HG03439 (cell line): Measurements from ENCODE around the gene COL20A1.
"Not testable (repeated sequence)": the region's sequence is repeated elsewhere in the genome, so short reads cannot be mapped to it uniquely, and the experiment has no call there.

Source experiments
- ATAC-seq: cut with Tn5 transposase; IDR thresholded peaks from one replicate; pipeline ENCODE4 v1.9.1; 2021; ENCODE audit warnings: mild to moderate bottlenecking, moderate library complexity; ENCODE audit not compliant: unreplicated experiment

The COL20A1 gene

DNA sequence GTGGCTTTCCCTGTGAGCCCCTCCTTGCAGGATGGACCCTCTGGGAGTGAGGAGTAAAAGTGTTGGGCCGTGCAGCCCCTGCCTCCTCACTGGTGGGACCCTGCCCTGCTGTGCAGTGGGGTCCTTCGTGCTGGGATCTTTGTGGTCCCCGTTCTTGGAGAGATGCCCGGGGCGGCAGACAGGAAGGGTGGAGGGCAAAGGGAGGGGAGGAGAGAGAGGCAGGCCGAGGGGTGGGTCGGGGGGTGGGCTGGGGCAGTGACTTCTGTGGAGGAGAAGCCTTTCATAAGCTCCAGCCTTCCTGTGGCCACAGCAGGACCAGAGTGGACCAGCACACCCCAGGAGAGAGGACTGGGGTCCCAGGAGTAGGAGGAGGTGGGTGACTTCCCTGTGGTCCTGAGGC is at the start of gene COL20A1:
TSS of gene COL20A1 (plus strand) at position 283 of the 400 bp plus-strand sequence. CDS start 1,922 bp downstream, outside the sequence.
- ATAC-seq: no peak

DNA sequence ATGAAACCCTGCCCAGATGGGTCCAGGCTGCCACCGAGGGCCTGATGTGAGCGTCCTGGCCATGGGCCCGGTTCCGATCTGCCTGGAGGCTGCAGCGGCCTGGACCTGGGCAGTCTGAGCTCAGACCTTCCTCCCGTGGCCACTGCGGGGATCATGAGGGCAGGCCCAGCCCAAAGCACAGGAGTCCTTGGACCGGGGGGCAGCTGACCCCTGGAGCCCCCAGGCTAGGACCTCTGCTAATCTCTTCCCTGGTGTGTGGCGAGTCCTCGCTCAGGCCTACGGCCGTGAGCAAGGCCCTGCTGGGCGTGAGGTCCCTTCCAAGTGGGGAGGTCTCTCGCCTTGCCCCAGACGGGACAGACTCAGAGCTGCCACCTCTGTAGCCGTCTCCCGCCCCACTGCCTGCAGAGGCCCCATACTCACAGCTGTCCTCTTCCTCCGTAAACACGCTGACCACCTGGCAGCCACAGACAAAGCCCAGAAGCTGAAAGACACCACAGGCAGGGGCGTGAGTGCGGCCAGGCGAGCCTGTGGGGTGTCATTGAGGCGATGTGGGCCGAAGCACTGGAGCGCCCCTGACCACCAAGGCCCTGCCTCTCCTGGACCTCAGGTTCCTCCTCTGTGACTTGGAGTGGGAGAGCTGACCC is 49.3 kb upstream of the COL20A1 start:
- no peak for ATAC-seq

DNA sequence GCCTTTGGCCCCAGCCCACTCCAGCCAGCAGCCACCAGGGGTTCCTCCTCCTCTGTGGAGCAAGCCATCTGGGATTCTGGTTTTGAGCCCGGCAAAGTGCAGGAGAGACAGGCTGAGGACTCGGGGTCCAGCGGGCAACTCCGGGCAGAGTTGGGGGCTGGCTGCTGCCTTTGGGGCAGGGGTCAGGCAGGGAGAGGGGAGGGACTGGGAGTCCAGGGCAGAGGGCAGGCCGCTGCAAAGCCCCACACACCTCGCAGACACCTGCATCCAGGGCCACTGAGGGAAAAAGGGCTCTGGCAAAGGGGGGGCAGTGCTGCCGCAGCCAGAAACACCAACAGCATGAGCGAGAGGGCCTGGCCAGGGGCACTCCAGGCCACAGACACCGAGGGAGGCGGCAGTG is 48.5 kb upstream of the COL20A1 start:
- no peak for ATAC-seq

DNA sequence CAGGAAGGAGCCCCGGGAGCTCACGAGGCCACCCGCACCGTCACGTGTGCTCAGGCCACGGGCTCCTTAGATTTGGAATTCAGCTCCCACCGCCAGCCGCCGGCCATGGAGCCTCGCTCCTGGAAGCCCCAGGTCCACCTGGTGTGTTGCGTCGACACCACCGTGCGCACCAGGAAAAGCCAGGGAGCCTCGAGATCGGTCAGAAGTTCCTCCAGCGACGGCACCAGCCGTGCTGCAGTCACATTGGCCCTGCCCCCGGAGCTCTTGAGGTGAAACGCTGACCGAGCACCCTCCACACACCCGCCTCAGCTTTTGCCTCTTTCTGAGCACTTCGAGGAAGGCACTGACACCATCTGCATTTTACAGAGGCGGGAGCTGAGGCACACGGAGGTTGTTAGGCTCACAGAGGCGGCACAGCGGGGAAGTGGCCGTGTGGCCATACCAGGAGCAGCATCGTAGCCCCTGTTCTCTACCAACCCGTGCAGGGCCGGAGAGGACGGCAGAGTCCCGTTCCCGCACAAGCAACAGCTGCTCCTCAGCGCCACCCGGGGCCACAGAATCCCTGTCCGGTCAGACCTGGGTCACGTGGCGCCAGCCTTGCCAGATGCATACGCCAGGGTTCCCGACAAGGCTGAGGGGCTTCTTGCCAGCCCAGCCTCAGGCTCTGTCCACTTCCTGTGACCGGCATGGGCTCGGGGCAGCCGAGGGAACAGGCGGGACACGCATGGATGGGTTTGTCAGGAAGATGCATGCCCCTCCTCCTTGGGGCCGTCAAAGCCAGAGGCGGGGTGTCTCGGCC is 46.3 kb upstream of the COL20A1 start:
- no peak for ATAC-seq

DNA sequence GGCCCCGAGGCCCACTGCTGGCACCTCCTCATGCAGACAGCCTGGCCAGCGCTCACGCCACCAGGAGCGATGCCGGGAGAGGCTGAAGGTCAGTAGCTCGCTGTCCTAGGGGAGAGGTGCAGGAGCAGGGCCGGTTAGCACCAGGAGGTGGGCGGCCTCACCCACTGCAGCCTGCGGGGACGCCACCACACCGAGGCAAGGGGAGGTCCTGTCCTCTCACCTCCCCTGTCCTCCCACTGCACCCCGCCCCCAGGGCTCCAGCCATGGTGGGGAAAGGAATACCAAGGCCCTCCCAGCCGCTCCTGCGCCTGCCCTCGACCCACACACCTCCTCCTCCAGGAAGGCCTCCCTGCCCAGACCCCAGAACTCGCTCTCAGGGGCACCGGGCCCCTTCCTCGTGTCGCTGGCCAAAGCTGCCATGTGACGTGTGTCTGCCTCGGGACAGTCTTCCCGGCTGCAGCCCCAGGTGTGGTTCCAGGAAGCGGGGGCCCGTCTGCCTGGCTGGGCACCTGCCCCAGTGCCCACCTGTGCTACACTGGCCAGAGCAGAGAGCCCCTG is 45.2 kb upstream of the COL20A1 start:
- ATAC-seq: no peak

DNA sequence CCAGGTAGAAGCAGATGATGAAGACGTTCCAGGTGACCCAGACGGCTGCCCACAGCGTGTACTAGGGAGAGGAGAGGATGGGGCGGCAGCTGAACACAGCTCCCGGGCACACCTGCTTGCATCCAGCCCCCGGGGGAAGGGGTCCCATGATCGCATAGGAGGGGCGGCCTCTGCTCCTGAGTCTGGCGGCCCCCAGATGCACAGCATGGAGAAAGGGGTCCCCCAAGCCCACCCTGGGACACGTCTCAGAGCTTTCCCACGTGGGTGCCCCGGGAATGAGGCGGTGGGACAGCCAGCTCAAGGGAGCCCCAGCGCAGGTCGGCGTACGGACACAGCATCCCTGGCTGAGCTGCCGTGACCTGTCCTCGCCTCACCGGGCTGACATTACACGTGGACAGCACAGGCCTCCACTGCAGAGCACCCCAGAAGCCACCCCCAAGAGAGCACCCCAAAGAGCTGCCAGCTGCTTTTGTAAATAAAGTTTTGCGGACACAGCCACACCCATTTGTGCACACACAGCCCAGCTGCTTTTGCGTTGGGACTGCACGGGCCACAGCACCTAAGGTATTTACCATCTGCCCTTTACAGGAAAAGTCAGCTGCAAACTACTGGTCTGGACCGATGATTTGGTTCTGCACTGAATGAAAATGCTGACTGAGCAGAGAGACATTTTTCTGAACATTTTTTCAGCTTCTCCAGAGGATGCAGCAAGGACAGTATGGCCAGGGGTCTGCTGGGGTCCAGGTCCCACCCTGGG is 44.0 kb upstream of the COL20A1 start:
- no peak for ATAC-seq

DNA sequence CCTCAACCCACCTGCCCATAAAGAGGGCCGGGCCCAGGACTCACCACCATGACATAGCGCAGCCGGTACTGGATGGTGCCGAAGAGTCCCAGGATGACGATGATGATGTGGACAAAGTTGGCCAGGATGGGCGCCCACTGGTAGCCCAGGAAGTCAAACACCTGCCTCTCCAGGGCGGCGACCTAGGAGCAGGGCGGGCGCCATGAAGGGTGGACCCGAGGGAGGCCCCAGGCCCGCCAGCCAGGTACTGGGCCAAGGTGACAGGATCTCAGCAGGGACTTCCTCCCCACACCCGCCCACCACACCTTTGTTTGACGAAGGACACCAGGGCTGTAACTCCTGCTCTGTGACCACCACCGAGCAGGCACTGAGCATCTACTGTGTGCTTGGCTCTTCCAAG is 43.1 kb upstream of the COL20A1 start:
- no peak for ATAC-seq

DNA sequence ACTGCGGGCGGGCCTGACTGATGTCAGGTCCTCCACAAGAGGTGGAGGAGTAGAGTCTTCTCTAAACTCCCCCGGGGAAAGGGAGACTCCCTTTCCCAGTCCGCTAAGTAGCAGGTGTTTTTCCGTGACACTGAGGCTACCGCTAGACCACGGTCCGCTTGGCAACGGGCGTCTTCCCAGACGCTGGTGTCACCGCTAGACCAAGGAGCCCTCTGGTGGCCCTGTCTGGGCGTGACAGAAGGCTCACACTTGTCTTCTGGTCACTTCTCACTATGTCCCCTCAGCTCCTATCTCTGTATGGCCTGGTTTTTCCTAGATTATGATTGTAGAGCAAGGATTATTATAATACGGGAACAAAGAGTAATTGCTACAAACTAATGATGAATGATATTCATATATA is 41.6 kb upstream of the COL20A1 start:
- ATAC-seq: not testable (repeated sequence)

DNA sequence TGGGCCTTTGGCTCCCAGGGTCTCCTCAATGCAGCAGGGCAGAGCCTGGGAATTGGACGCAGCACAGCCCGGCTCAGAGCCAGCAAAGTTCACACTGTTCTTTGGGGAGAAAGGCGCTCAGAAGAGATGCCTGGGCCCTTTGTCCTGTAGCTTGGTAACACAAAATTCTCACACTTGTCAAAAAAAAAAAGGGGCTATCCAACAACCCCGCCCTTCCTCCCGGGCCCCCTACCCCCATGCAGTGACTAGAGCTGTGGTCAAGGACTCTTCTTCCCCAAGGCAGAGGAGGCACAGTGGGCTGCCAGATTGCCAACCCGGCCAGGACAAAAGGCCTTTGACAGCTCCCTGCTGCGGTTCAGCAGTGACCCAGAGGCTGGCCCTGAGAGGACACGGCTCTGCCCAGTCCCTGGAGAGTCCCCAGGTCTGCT is 40.7 kb upstream of the COL20A1 start:
- no peak for ATAC-seq

DNA sequence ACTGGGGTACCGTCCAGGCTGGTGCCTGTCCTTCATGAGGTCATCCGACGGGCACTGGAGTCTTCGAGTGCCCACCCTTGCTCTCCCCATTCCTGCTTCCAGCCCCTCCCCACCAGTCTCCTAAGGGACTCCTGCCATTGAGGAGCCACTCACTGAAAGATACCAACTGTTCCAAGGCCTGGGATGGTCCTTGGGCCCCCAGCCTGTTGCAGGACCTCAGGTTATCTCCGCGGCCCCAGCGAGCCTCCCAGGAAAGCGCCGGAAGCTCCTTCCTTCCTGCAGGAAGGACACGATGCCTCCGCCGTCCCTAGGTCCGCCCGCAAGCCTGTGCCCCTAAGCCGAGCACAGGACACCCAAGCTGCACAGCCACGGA is 39.9 kb upstream of the COL20A1 start:
- ATAC-seq: no peak

DNA sequence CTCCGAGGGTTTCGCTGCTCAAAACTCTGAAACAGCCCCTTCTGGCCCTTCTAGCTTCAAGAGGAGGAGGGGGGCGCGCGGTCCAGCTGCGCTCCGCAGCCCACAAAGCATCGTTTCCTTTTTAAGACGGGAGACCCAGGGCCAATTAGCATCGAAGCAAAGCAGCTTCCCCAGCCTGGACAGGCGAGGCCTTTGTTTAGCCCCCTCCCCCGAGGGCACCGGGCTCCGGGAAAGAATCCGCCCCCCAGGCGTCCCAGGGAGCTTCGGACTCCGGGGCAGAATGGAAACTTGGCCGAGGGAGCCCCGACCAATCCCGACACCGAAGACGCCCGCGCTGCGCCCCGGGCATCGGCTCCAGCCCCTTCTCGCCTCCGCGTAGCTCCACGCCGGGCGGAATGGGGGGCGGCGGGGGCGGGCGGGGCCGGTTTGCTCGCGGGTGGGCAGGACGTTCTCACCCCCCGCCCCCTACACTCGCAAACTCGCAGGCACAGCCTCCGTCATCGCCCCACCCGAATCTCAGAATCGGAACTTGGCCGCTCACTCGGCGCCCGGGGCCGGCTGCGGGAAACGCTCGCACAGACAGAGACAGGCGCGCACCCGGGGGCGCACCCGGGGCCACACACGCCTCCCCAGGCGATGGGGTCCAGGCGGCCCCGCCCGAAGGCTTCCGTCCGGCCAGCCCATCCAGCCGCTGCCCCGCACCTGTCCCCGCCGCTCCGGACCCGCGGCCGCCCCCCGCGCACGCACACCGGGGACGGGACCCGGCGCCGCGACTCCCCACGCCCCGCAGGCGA is 39.4 kb upstream of the COL20A1 start:
- ATAC-seq: no peak

DNA sequence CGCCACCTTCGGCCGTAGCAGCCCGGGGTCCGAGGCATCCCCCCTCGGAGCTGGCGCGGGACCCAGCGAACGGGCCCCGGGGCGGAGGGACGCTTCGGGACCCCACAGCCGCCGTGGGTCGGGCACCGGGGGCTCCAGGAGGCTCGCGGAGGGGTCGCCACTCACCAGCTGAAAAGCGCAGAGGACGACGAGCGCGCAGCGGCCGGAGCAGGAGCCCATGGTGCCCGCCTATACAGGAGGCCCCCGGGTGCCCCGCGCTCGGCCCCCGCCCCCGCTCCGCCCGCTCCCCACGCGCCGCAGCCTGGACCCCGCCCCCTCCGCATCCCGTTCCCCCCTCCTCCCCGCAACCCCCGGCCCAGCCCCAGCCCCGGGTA is 38.8 kb upstream of the COL20A1 start, which contains the start of gene NKAIN4:
TSS of gene NKAIN4 (minus strand) at position 232 of the 374 bp plus-strand sequence. CDS start at position 219, 13 bp downstream.
- ATAC-seq: no peak

DNA sequence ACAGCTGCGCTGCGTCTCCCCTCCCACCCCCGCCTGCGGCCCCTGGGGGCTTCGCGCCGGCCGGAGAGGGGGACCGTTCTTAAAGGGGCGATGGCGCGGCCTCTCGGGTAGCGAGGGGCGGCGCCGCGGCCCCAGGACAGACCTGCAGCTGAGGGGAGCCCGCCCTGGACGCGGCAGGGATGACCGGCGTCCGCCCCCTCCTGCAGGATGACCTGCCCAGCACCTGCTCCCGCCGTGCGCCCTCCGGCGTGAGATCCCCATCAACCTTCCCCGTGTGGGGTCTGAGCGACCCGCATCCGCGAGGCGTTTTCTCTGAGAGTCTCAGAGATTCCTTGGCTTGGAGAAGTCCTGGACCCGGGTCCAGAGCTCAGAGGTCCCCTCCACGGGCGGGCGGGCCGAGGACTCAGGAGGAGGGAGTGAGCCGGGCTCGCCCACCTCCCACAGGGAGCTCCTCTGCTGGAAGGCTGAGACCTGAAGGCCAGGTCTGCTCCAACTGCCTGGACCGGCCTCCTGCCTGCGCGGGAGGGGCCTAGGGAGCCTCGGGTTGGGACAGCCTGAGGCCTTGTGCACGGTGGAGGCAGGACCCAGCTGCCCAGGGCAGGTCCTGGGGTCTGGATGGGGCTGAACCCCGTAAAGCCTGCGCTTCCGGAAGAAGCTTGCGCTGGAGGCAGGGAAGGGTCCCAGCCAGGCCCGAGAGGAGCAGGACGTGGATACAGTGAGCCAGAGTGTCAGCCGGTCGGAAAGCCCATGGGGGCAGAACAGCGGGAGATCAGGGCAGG is 38.2 kb upstream of the COL20A1 start:
- ATAC-seq: no peak

DNA sequence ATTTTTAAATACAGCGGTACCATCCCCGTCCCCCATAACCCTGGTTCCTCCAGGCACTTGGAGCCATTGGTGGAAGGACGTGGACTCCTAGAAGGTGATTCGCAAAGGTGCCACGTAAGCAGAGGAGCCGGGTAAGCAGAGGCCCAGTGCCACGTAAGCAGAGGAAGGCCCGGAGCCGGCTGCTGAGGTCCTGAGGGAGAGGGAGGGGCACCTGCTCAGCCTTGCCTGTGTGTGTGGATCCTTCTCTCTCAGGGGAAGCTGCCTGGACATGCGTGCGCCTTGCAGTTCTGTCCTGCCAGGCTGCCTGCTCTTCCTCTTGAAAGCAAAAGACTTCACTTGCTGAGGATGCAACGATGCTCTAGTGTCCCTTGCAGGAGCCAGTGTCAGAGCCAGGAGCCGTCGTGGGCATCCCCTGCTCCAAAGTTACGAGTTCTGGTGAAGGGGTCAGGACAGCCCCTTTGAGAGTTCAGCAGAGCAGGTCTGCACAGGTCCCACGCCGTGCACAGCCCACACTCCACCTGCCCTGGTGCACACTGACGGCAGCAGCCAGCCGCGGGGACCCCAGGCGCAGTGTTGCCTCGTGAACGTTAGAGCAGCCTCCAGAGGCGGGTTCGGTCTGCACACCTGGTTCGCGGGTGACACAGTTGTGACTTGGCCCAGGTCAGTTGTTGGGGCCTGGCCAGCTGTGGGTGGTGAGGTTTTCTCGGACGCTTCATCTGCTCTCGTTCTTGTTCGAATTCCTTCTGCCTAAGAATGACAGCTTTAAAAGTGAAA is 36.9 kb upstream of the COL20A1 start:
- ATAC-seq: no peak

DNA sequence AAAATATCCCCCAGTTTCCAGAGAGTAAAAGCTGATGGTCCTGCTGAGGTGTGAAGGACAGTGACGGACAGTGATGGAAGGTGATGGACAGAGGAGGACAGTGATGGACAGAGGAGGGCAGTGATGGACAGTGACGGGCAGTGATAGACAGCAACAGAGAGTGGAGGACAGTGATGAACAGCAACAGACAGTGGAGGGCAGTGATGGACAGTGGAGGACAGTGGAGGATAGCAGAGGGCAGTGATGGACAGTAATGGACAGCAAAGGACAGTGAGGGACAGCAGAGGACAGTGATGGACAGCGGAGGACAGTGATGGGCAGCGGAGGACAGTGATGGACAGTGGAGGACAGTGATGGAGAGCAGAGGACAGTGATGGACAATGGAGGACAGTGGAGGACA is 36.0 kb upstream of the COL20A1 start:
- ATAC-seq: no peak

DNA sequence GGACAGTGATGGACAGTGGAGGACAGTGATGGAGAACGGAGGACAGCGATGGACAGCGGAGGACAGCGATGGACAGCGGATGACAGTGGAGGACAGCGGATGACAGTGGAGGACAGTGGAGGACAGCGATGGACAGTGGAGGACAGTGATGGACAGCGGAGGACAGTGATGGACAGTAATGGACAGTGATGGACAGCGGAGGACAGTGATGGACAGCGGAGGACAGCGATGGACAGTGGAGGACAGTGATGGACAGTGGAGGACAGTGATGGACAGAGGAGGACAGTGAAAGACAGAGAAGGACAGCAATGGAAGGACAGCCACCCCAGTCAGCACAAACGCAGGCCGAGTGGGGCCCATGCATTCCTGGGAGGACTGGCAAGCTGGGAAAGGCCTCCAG is 35.4 kb upstream of the COL20A1 start:
- ATAC-seq: no peak

DNA sequence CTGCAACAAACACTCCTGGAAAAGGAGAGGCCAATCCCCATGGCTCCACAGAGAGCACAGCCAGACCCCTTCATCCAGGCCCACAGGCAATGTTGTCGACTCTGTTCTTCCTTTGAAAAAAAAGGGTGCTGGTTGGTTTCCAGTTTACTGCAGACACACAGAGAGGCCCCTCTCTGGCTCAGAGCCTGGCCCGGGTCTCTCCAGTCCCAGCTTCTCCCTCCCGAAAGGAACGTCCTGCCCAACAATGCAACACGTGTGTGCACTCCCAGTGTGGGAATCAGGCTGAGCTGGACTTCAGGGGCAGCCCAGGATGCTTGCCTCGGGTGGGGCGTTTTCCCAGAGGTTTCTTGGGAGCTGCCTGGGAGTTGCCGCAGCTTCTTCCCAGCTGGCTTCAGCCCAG is 34.2 kb upstream of the COL20A1 start:
- ATAC-seq: no peak

DNA sequence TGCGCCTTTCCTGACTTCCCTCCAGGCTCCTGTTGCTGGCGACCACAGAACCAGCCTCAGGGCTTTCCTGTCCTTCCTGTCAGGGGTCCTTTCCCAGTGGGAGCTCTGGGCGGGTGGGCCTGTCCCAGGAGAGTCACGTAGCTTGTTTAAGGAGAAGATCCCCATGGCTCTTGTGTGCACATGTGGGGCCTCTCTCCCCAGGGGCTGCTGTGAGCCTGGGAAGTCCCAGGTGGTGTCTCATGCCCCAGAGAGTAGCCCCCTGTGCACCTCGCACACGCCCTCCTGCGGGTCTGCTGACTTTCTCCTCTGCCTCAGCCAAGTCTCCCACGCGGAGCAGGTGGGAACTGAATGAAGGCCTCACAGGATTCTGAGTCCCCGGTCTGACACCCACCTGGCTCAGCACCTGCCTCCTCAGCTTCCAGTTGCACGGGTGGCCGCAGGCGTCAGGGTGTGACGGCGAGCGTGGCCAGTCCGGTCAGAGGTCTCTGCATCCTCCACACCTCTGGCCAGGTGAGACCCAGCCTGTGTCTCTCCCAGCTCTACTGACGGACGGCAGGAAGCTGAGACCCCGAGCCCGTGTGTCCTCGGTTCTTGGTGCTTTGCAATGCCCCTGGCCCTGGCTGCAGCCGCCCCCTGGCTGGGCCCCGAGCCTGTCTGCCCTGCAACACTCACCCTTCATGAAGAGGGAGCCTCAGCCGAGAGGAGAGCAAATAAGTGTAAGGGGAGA is 33.1 kb upstream of the COL20A1 start:
- no peak for ATAC-seq
